Measurements from ENCODE around the gene ZNG1F.
"Not testable (repeated sequence)": the region's sequence is repeated elsewhere in the genome, so short reads cannot be mapped to it uniquely, and the experiment has no call there.

- TF ChIP-seq EZH2 (IDR thresholded peaks at IDR 0.05; ENCODE audit: insufficient read depth, low read length); CTCF (IDR thresholded peaks at IDR 0.05; ENCODE audit: insufficient read depth, low read depth, low read length): not testable (repeated sequence)
Measured at GRCh38 chr9:41105557-41106253, 83.4 kb downstream of the ZNG1F start.

Measured in astrocyte (in vitro differentiated cells and primary cell).